NCI-H526 (cell line): ENCODE measurements around the gene NAA15.
"Not testable (repeated sequence)": the region's sequence is repeated elsewhere in the genome, so short reads cannot be mapped to it uniquely, and the experiment has no call there.

ENCODE experiments used
- DNase-seq, 2 experiments: peaks; one replicate each; lab custom pipeline; 2025; lab: John Stamatoyannopoulos, UW

NAA15 gene

DNA sequence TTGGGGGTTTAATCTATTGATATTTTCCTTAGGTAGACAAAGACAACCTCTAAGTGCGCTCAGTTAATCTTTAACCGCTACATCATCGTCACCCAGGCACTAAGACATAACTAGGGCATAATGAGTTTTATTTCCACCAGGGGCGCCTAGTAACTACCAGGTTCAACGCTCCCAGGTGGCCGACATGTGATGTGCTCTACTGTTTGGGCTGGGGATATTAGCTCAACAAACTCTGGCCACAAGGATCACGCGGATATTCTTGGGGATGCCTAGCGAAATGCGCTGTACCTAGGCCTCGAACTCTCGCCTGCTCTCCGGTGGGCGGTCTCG lies 151.7 kb downstream of the NAA15 start:
- DNase-seq = peak; percentile 88 to 92

- DNase-seq = peak; percentile 96 to 99
Observed at GRCh38 chr4:139453371-139454110, 152.2 kb downstream of the NAA15 start.

DNA sequence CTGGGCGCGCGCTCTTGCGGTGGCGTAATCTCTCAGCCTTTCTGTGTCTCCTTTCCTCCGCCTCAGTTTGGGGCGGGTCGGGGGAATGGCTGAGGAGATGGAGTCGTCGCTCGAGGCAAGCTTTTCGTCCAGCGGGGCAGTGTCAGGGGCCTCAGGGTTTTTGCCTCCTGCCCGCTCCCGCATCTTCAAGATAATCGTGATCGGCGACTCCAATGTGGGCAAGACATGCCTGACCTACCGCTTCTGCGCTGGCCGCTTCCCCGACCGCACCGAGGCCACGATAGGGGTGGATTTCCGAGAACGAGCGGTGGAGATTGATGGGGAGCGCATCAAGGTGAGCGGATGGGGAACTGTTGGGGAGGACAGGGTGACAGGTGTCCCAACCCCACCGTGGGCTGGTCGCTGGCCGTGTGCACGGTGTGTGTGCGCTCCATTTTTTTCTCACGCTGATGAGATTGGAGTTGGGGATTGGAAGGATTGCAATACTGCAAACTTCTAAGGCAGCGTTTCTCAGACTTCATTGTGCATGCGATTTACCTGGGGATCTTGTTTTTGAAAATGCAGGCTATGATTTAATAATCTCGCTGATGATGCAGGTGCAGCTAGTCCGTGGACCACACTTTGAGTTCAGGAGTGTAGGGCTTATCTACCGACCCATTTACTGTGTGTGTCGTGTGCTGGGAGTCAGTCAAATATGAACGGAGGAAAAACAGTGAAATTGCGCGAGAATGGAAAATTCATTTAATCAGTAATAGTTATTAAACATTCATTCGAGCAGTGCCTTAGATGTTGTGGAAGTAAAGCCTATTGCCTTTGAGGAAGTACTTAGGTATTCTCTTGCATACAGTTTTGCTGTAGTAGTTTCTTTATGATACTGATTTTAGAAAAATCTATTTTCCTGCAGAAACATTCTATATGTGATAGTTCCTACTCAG lies 153.1 kb downstream of the NAA15 start, which contains the start of gene RAB33B:
TSS of gene RAB33B (plus strand) at position 11 of the 935 bp plus-strand sequence. CDS start at position 86, 75 bp downstream.
- DNase-seq = peak in 1 of 2 experiments; percentile 75

DNA sequence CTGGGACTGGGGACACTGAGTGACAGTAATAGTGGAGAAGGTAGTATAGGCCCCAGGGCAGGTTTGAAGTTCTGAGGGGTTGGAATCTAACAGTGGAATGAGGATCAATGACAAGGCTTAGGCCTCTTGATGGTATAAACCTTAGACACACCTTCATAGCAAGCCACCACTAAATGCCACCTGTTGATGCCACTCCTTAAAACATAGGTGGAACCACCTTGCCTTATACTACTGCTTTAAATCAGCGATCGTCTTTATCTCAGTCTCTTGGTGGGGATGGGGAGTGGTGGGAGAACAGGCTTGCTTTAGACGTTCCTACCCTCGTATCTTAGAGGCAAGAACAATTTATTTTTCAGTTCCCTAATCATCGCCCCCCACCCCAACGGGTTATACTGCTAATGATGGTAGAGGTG lies 153.8 kb downstream of the NAA15 start:
- peak; percentile 26 to 41 for DNase-seq

- DNase-seq = peak; percentile 30 to 36
Observed at GRCh38 chr4:139457318-139457717, 156.0 kb downstream of the NAA15 start.

GRCh38 chr4:139458543-139458942 lies 157.2 kb downstream of the NAA15 start:
- DNase-seq = peak; percentile 89 to 90

- peak in 1 of 2 experiments; percentile 4 for DNase-seq
Observed at GRCh38 chr4:139458999-139459398, 157.7 kb downstream of the NAA15 start.

- no peak for DNase-seq
Observed at GRCh38 chr4:139460565-139460964, 159.3 kb downstream of the NAA15 start.

DNA sequence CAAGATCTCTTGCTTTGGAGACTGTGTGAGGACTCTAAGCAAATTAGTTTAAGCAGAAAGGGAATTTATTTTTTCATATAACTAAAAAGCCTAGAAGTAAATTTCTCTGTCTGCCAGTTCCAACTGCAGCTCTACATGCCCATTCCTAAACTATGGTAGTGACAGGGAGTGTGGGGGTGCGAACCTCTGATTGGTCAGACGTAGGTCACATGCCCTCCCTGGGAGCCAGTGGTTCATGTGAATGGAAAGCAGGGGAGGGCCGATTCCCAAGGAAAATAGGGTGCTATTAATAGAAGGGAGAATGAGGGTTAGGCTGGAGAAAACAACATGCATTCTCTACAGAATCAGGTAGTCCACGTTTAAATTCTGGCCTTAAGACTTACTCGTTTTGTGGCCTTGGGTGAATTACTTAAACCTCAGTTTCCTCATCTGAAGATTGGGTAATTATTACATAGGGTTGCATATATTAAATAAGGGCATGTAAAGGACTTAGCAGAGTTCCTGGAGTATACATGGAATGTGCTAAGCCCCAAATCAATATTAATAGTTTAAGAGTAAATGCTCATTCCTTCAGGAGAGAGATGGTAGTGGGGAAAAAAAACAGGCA lies 159.8 kb downstream of the NAA15 start:
- no peak for DNase-seq

GRCh38 chr4:139464512-139464911 lies 163.2 kb downstream of the NAA15 start:
- DNase-seq = not testable (repeated sequence)

DNA sequence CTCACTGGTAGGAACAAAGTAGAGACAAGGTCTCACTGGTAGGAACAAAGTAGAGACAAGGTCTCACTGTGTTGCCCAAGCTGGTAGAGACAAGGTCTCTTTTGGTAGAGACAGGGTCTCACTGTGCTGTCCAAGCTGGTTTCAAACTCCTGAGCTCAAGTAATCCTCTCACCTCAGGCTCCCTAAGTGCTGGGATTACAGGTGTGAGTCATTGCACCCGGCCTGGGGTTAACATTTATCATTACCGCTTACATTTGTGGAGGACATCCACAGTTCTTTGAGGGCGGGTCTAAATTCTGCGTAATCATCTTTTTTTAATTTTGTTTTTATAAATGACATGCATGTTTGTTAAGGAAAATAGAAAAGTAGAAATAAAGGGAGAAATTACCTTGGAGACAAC lies 164.6 kb downstream of the NAA15 start:
- DNase-seq = no peak

GRCh38 chr4:139468756-139469155 lies 167.5 kb downstream of the NAA15 start:
- DNase-seq = not testable (repeated sequence)

DNA sequence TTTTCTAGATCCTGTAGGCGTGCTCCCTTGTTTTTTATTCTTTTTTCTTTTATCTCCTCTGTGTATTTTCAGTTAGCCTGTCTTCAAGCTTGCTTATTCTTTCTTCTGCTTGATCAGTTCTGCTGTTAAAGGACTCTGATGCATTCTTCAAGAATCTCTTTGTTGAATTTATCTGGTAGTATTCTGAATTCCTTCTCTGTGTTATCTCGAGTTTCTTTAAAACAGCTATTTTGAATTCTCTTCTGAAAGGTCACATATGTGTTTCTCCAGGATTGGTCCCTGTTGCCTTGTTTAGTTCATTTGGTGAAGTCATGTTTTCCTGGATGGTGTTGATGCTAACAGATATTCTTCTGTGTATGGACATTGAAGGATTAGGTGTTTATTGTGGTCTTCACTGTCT lies 167.9 kb downstream of the NAA15 start:
- DNase-seq = no peak
